NCI-H226 (cell line): Measurements from ENCODE around the gene ARHGAP24.

ENCODE experiments used
- DNase-seq: peaks from one replicate; pipeline ENCODE4 v3.0.0-alpha.2; 2015

The ARHGAP24 gene

GRCh38 chr4:86043755-86044592, 569.0 kb downstream of the ARHGAP24 start:
- DNase-seq = peak; percentile 24

GRCh38 chr4:86044593-86044985, 569.6 kb downstream of the ARHGAP24 start:
- DNase-seq = no peak

DNA sequence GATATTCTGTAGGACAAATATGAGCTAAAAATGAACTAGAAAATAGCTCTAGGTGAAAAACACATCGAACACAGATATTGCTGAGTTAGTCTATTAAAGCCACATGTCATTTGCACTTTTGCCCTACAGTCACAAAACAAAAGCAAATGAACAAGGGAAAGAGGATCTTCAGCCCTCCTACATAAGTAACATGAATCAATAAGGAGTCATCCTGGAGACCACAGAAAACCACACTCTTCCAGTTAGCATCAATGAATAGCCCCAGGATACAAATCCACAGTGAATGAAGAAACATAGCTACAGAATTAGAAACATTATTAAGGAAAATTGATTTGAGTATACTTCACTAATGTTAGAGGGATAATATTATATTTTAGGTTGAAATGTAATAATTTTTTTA, 573.5 kb downstream of the ARHGAP24 start:
- DNase-seq = no peak

- no peak for DNase-seq
Observed at GRCh38 chr4:86050496-86050895, 575.5 kb downstream of the ARHGAP24 start.
